Mucosa of stomach (tissue), 1 donor: ENCODE results near the gene SYNPR.

Experiments
- H3K27me3 ChIP-seq: one replicate; pipeline ENCODE4 v1.7.0; 2013; ENCODE audit warnings: mild to moderate bottlenecking, low read length; ENCODE audit not compliant: control insufficient read depth, insufficient read depth
- H3K36me3 ChIP-seq: one replicate; pipeline ENCODE4 v1.7.0; 2013; ENCODE audit warnings: low read length; ENCODE audit not compliant: control insufficient read depth, insufficient read depth
- H3K4me1 ChIP-seq: one replicate; pipeline ENCODE4 v1.7.0; 2013; ENCODE audit warnings: mild to moderate bottlenecking, low read length; ENCODE audit not compliant: control insufficient read depth, insufficient read depth
- H3K4me3 ChIP-seq: one replicate; pipeline ENCODE4 v1.7.0; 2013; ENCODE audit warnings: low read length
- H3K9ac ChIP-seq: one replicate; pipeline ENCODE4 v1.7.0; 2013; ENCODE audit warnings: mild to moderate bottlenecking, low read length, moderate library complexity
- H3K9me3 ChIP-seq: one replicate; pipeline ENCODE4 v1.7.0; 2013; ENCODE audit warnings: mild to moderate bottlenecking, low read length, moderate library complexity; ENCODE audit not compliant: control insufficient read depth
- donor health status: Pancreatic carcinoma.

The SYNPR gene

GRCh38 chr3:63521657-63522056 lies 243.5 kb downstream of the SYNPR start:
- H3K4me3 ChIP-seq = no peak overlapping the region
- H3K36me3 ChIP-seq = no peaks in the 10 kb centered on the region
- H3K27me3 ChIP-seq = no peaks in the 10 kb centered on the region
- no peaks in the 10 kb centered on the region for H3K4me1 ChIP-seq
- no peak overlapping the region for H3K9ac ChIP-seq
- no peaks in the 10 kb centered on the region for H3K9me3 ChIP-seq

- Histone ChIP-seq H3K4me3 (no peak overlapping the region), H3K36me3 (no peaks in the 10 kb centered on the region), H3K9ac (no peak overlapping the region), H3K9me3 (no peaks in the 10 kb centered on the region), H3K27me3 (no peaks in the 10 kb centered on the region), H3K4me1 (no peaks in the 10 kb centered on the region)
Measured at GRCh38 chr3:63523100-63523499, 245.0 kb downstream of the SYNPR start.

GRCh38 chr3:63528325-63529000 lies 250.4 kb downstream of the SYNPR start:
- H3K4me1 ChIP-seq = no peaks in the 10 kb centered on the region
- no peak overlapping the region for H3K4me3 ChIP-seq
- H3K9me3 ChIP-seq = no peaks in the 10 kb centered on the region
- H3K36me3 ChIP-seq = no peaks in the 10 kb centered on the region
- no peaks in the 10 kb centered on the region for H3K27me3 ChIP-seq
- no peak overlapping the region for H3K9ac ChIP-seq

GRCh38 chr3:63532521-63532920 lies 254.4 kb downstream of the SYNPR start:
- no peak overlapping the region for H3K9ac ChIP-seq
- H3K27me3 ChIP-seq = no peaks in the 10 kb centered on the region
- no peaks in the 10 kb centered on the region for H3K9me3 ChIP-seq
- no peak overlapping the region for H3K4me3 ChIP-seq
- no peaks in the 10 kb centered on the region for H3K4me1 ChIP-seq
- H3K36me3 ChIP-seq = no peaks in the 10 kb centered on the region

GRCh38 chr3:63538919-63539318 lies 260.8 kb downstream of the SYNPR start:
- H3K9me3 ChIP-seq = no peaks in the 10 kb centered on the region
- no peaks in the 10 kb centered on the region for H3K36me3 ChIP-seq

GRCh38 chr3:63555767-63556166 lies 277.7 kb downstream of the SYNPR start:
- no peak overlapping the region for H3K9ac ChIP-seq
- H3K9me3 ChIP-seq = no peaks in the 10 kb centered on the region
- no peak overlapping the region for H3K4me3 ChIP-seq
- no peaks in the 10 kb centered on the region for H3K36me3 ChIP-seq
- no peaks in the 10 kb centered on the region for H3K4me1 ChIP-seq
- no peaks in the 10 kb centered on the region for H3K27me3 ChIP-seq

More at GRCh38 chr3:63538919-63539318, 260.8 kb downstream of the SYNPR start:
- Histone ChIP-seq H3K4me1 (no peaks in the 10 kb centered on the region), H3K27me3 (no peaks in the 10 kb centered on the region), H3K4me3 (no peak overlapping the region), H3K9ac (no peak overlapping the region)

GRCh38 chr3:63556401-63556800 lies 278.3 kb downstream of the SYNPR start:
- no peaks in the 10 kb centered on the region for H3K36me3 ChIP-seq
- no peaks in the 10 kb centered on the region for H3K4me1 ChIP-seq
- no peaks in the 10 kb centered on the region for H3K27me3 ChIP-seq
- H3K9me3 ChIP-seq = no peaks in the 10 kb centered on the region
- no peak overlapping the region for H3K4me3 ChIP-seq
- no peak overlapping the region for H3K9ac ChIP-seq

- H3K36me3 ChIP-seq = no peaks in the 10 kb centered on the region
- H3K4me3 ChIP-seq = no peak overlapping the region
- no peaks in the 10 kb centered on the region for H3K27me3 ChIP-seq
- no peaks in the 10 kb centered on the region for H3K9me3 ChIP-seq
- no peak overlapping the region for H3K9ac ChIP-seq
- H3K4me1 ChIP-seq = no peaks in the 10 kb centered on the region
Measured at GRCh38 chr3:63557912-63558311, 279.8 kb downstream of the SYNPR start.

GRCh38 chr3:63559884-63560283 lies 281.8 kb downstream of the SYNPR start:
- H3K4me3 ChIP-seq = no peak overlapping the region
- H3K9me3 ChIP-seq = no peaks in the 10 kb centered on the region
- H3K9ac ChIP-seq = no peak overlapping the region
- no peaks in the 10 kb centered on the region for H3K27me3 ChIP-seq
- no peaks in the 10 kb centered on the region for H3K36me3 ChIP-seq
- no peaks in the 10 kb centered on the region for H3K4me1 ChIP-seq

GRCh38 chr3:63561879-63562278 lies 283.8 kb downstream of the SYNPR start:
- Histone ChIP-seq H3K9ac (no peak overlapping the region), H3K36me3 (no peaks in the 10 kb centered on the region), H3K27me3 (no peaks in the 10 kb centered on the region), H3K4me1 (no peaks in the 10 kb centered on the region), H3K4me3 (no peak overlapping the region), H3K9me3 (no peaks in the 10 kb centered on the region)

GRCh38 chr3:63562323-63562722 lies 284.2 kb downstream of the SYNPR start:
- no peak overlapping the region for H3K4me3 ChIP-seq
- H3K27me3 ChIP-seq = no peaks in the 10 kb centered on the region
- no peak overlapping the region for H3K9ac ChIP-seq
- no peaks in the 10 kb centered on the region for H3K36me3 ChIP-seq
- H3K9me3 ChIP-seq = no peaks in the 10 kb centered on the region
- no peaks in the 10 kb centered on the region for H3K4me1 ChIP-seq

- Histone ChIP-seq H3K9ac (no peak overlapping the region), H3K4me3 (no peak overlapping the region), H3K27me3 (no peaks in the 10 kb centered on the region), H3K4me1 (no peaks in the 10 kb centered on the region), H3K36me3 (no peaks in the 10 kb centered on the region), H3K9me3 (no peaks in the 10 kb centered on the region)
Measured at GRCh38 chr3:63563572-63563971, 285.5 kb downstream of the SYNPR start.

- Histone ChIP-seq H3K4me3 (no peak overlapping the region), H3K9ac (no peak overlapping the region), H3K36me3 (no peaks in the 10 kb centered on the region), H3K9me3 (no peaks in the 10 kb centered on the region), H3K4me1 (no peaks in the 10 kb centered on the region), H3K27me3 (no peaks in the 10 kb centered on the region)
Measured at GRCh38 chr3:63565220-63565619, 287.1 kb downstream of the SYNPR start.
